ENCODE results near the gene BACH1.
"Not testable (repeated sequence)": the region's sequence is repeated elsewhere in the genome, so short reads cannot be mapped to it uniquely, and the experiment has no call there.

The BACH1 gene

DNA sequence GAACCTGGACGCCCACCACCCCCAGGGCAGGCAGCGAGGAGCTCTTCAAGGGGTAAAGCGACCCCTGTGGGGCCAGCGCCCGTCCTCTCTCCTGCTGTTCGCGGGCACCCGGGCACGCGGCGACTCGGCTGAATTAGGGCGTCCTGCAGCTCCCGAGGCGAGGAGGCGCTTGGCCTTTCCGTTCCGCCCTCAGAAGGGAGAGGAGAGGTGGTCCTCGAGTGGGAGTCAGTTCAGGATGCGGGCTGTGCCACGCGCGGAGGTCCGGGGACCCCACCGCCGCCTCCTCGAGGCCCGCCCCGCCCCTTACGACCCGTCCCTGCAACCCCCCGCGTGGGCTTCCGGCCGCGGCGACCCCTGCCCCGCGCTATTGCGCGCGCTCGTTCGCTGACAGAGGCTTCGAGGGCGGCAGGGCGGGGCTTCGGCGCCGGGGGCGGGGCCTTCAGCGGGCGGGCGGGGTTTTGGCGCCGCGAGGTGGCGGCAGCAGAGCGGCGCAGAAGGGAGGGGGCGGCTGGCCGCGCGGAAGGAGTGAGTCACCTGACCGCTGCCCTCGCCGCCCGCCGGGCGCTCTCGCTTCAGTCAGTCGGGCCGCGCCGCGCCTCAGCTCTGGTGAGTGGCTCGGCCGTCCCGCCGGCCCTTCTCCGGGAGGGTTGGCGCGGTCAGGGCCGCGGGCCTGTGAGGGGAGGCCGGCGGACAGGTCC, at the start of gene BACH1:
Gene BACH1, plus strand, starts transcription at position 575 of the 698 bp plus-strand sequence. CDS start 22,359 bp downstream, outside the sequence.
- TF ChIP-seq, protein P1, sequence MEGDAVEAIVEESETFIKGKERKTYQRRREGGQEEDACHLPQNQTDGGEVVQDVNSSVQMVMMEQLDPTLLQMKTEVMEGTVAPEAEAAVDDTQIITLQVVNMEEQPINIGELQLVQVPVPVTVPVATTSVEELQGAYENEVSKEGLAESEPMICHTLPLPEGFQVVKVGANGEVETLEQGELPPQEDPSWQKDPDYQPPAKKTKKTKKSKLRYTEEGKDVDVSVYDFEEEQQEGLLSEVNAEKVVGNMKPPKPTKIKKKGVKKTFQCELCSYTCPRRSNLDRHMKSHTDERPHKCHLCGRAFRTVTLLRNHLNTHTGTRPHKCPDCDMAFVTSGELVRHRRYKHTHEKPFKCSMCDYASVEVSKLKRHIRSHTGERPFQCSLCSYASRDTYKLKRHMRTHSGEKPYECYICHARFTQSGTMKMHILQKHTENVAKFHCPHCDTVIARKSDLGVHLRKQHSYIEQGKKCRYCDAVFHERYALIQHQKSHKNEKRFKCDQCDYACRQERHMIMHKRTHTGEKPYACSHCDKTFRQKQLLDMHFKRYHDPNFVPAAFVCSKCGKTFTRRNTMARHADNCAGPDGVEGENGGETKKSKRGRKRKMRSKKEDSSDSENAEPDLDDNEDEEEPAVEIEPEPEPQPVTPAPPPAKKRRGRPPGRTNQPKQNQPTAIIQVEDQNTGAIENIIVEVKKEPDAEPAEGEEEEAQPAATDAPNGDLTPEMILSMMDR (conservative IDR thresholded peaks at IDR 0.05; ENCODE audit: low read length): no peak; the same call in none of the 2 replicates

DNA sequence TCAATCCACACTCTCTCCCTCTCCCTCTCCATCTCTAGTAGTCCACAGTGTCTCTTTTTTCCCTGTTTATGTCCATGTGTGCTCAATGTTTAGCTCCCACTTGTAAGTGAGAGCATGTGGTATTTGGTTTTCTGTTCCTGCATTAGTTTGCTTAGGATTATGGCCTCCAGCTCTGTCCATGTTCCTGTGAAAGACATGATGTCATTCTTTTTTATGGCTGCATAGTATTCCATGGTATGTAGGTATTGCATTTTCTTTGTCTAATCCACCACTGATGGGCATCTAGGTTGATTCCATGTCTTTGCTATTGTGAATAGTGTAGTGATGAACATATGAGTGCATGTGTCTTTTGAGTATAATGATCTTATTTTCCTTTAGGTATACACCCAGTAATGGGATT, 49.4 kb upstream of the BACH1 start:
- not testable (repeated sequence) for DNase-seq (ENCODE audit: low read depth); H3K4me3 ChIP-seq (ENCODE audit: low read length)

More for the DNA sequence above, at the start of gene BACH1:
- H3K4me3 ChIP-seq (ENCODE audit: low read length): peak within 1 kb of the TSS; percentile 90
- peak; percentile 90 for DNase-seq (ENCODE audit: low read depth)

DNA sequence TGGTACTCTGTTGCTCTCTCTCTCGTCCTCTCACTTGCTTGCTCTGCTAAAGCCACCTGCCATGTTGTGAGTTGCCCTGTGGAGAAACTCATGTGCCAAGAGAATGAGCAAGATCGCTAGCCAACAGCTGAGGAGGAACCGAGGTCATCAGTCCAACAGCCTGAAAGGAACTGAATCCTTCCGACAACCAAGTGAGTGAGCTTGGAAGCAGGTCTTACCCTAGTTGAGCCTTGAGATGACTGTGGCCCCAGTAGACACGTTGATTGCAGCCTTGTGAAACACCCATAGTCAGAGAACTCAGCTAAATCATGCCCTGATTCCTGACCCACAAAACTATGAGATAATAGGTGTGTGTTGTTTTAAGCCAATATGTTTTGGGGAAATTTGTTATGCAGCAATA, 48.1 kb upstream of the BACH1 start:
- TF ChIP-seq, protein P1 (conservative IDR thresholded peaks at IDR 0.05; ENCODE audit: low read length): no peak
- no peak overlapping the region for H3K4me3 ChIP-seq (ENCODE audit: low read length)
- no peak for DNase-seq (ENCODE audit: low read depth)

DNA sequence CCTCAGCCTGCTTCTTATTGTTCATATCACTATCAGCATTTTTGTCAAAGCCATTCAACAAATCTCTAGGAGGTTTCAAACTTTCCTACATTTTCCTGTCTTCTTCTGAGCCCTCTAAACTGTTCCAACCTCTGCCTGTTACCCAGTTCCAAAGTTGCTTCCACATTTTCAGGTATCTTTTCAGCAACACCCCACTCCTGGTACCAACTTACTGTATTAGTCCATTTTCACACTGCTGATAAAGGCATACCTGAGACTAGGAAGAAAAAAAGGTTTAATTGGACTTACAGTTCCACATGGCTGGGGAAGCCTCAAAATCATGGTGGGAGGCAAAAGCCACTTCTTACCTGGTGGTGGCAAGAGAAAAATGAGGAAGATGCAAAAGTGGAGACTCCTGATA, 44.9 kb upstream of the BACH1 start:
- not testable (repeated sequence) for H3K4me3 ChIP-seq (ENCODE audit: low read length); DNase-seq (ENCODE audit: low read depth)

DNA sequence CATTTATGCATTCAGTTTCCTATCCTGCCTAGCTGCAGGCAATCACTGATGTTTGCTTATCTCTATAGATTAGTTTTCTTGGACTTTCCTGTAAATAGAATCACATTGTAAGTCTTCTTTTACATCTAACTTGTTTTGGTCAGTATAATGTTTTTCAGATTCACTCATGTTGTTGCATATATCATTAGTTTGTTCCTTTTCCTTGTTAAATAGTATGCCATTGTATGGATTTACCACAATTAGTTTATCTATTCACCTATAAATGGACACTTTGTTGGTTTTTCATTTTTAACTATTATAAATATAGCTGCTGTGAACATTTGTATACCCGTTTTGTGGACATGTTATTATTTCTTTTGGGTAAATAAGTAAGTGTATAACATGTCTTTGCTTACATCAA, 44.2 kb upstream of the BACH1 start:
- no peak overlapping the region for H3K4me3 ChIP-seq (ENCODE audit: low read length)
- TF ChIP-seq, protein P1 (conservative IDR thresholded peaks at IDR 0.05; ENCODE audit: low read length): no peak
- no peak for DNase-seq (ENCODE audit: low read depth)

DNA sequence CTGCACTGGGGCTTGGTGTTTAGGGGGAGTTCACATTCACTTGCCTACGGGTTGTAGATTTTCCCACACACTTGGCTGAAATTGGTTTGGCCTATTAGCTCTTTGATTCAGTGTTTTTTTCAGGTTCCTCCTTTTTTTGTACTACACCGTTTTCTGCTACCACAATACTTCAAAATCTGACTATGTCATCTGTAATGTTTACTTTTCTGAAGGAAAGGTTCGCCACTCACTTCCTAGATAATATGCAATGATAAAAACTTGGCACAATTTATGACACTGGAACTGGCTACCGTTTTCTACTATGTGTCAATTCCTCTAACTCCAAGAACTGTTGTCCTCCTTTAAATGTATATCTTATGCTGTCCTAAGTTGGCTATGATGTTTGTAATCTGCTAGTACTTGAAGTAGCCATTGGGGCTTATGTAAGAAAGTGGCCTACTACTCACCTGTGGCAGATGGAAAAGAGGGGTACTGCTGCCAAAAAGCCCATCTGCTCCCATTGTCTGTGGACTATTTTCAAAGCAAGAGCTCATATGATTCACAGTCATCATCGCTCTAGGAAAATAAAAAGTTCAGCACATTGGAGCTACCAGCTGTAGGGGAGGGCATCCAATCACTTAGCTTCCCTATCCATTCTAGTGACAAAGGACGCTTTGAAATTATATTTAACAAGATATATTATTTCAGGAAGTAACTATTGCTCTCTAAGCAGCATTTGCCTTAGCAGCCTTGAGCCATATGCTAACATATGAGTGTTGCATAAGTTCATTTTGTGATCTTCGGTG, 42.4 kb upstream of the BACH1 start:
- no peak overlapping the region for H3K4me3 ChIP-seq (ENCODE audit: low read length)
- TF ChIP-seq, protein P1 (conservative IDR thresholded peaks at IDR 0.05; ENCODE audit: low read length): no peak
- no peak for DNase-seq (ENCODE audit: low read depth)

DNA sequence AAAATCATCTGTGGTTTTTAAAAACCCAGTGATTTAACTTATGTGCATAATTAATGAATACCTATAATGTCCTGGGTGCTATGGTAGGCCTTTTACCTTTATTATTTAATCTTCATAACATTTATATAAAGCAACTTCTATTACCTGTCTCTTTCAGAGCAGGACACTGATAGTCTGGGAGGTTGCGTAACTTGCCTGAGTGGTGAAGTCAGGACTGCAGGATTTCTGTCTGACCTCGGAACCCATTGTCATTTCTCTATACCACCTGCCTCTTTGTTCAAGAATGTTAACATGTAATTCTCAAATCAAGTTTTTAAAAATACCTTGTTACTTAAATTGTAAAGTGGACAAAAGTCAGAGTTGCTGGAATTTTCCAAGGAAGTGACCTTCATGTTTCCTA, 41.0 kb upstream of the BACH1 start:
- no peak for DNase-seq (ENCODE audit: low read depth)

More for the DNA sequence above, 41.0 kb upstream of the BACH1 start:
- H3K4me3 ChIP-seq (ENCODE audit: low read length): no peak overlapping the region
- TF ChIP-seq, protein P1 (conservative IDR thresholded peaks at IDR 0.05; ENCODE audit: low read length): no peak
